Epithelial cell of esophagus (primary cell): ENCODE results near the gene TIMM10B.

Source experiments
- DNase-seq: peaks from one replicate; pipeline ENCODE4 v3.0.0; 2010; ENCODE audit warnings: low read depth
- H3K4me3 ChIP-seq: 2 replicates; pipeline ENCODE4 v1.5.1; 2011; ENCODE audit warnings: mild to moderate bottlenecking, low read length, control low read depth
- TF ChIP-seq, protein P1 (sequence below): IDR thresholded peaks from 2 replicates; pipeline ENCODE4 v1.5.1; 2011; ENCODE audit warnings: low read depth, mild to moderate bottlenecking, low read length, control low read depth, inconsistent platforms; ENCODE audit not compliant: insufficient read depth; ENCODE audit errors: missing control alignments

TIMM10B gene

GRCh38 chr11:6480299-6480914 lies 894 bp upstream of the TIMM10B start:
- DNase-seq = no peak
- H3K4me3 ChIP-seq = peak overlapping the region; percentile 98
- TF ChIP-seq, protein P1, sequence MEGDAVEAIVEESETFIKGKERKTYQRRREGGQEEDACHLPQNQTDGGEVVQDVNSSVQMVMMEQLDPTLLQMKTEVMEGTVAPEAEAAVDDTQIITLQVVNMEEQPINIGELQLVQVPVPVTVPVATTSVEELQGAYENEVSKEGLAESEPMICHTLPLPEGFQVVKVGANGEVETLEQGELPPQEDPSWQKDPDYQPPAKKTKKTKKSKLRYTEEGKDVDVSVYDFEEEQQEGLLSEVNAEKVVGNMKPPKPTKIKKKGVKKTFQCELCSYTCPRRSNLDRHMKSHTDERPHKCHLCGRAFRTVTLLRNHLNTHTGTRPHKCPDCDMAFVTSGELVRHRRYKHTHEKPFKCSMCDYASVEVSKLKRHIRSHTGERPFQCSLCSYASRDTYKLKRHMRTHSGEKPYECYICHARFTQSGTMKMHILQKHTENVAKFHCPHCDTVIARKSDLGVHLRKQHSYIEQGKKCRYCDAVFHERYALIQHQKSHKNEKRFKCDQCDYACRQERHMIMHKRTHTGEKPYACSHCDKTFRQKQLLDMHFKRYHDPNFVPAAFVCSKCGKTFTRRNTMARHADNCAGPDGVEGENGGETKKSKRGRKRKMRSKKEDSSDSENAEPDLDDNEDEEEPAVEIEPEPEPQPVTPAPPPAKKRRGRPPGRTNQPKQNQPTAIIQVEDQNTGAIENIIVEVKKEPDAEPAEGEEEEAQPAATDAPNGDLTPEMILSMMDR = no peak

GRCh38 chr11:6481924-6482275 lies 599 bp downstream of the TIMM10B start:
- TF ChIP-seq, protein P1 = no peak
- peak; percentile 29 for DNase-seq
- H3K4me3 ChIP-seq = peak overlapping the region; percentile 98

- peak; percentile 12 for DNase-seq
- TF ChIP-seq, protein P1 = no peak
- H3K4me3 ChIP-seq = peak overlapping the region; percentile 98
Measured at GRCh38 chr11:6482441-6482840, 1.1 kb downstream of the TIMM10B start.

DNA sequence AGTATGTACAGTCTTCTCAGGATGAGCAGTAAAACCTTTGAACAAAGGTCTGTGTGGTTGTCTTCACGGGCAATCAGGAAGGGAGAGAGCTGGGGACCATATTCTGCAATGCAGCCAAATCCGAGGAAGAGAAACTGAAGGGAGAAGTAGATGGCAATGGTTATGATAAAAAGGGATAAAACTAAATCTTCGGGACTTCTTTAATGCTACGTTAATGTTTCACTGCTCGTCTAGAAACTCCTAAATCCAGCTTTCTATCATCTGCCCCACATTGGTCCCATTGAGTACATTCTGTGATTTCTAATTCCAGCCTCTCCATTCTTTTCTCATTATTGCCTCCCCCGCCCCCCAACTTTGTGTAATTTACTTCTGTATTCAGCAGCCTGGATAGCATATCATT lies 1.7 kb downstream of the TIMM10B start:
- H3K4me3 ChIP-seq = no peak overlapping the region
- DNase-seq = no peak
- TF ChIP-seq, protein P1 = no peak

- TF ChIP-seq, protein P1 = no peak
- H3K4me3 ChIP-seq = no peak overlapping the region
- no peak for DNase-seq
Measured at GRCh38 chr11:6485661-6486060, 4.4 kb downstream of the TIMM10B start.

- no peak for DNase-seq
- H3K4me3 ChIP-seq = no peak overlapping the region
- TF ChIP-seq, protein P1 = no peak
Measured at GRCh38 chr11:6486256-6486655, 5.0 kb downstream of the TIMM10B start.

- TF ChIP-seq, protein P1 = no peak
- DNase-seq = no peak
- H3K4me3 ChIP-seq = no peak overlapping the region
Measured at GRCh38 chr11:6486938-6487337, 5.6 kb downstream of the TIMM10B start.
